Stromal cell of bone marrow (primary cell): Measurements from ENCODE around the gene TRNP1.

Experiments
- DNase-seq: peaks from one replicate; pipeline ENCODE4 v3.0.0-alpha.2; 2012; ENCODE audit warnings: low read depth

The TRNP1 gene

GRCh38 chr1:27001570-27002360, 8.3 kb downstream of the TRNP1 start:
- no peak for DNase-seq

- no peak for DNase-seq
These were observed 10.4 kb downstream of the TRNP1 start for GRCh38 chr1:27003745-27004470.

GRCh38 chr1:27004471-27005165, 11.1 kb downstream of the TRNP1 start:
- DNase-seq = no peak

- DNase-seq = no peak
These were observed 11.7 kb downstream of the TRNP1 start for GRCh38 chr1:27005166-27005530.

GRCh38 chr1:27005648-27006496, 12.4 kb downstream of the TRNP1 start:
- DNase-seq = no peak

- no peak for DNase-seq
These were observed 13.2 kb downstream of the TRNP1 start for GRCh38 chr1:27006683-27007082.

GRCh38 chr1:27007909-27008582, 14.6 kb downstream of the TRNP1 start:
- no peak for DNase-seq

- no peak for DNase-seq
These were observed 16.2 kb downstream of the TRNP1 start for GRCh38 chr1:27009601-27010197.

GRCh38 chr1:27010226-27010994, 16.9 kb downstream of the TRNP1 start:
- DNase-seq = no peak

- no peak for DNase-seq
These were observed 17.7 kb downstream of the TRNP1 start for GRCh38 chr1:27011058-27011764.

GRCh38 chr1:27011976-27012563, 18.6 kb downstream of the TRNP1 start:
- DNase-seq = no peak

- DNase-seq = no peak
These were observed 21.8 kb downstream of the TRNP1 start for GRCh38 chr1:27015260-27015659.

- no peak for DNase-seq
These were observed 22.9 kb downstream of the TRNP1 start for GRCh38 chr1:27016376-27016775.

GRCh38 chr1:27017207-27017606, 23.7 kb downstream of the TRNP1 start:
- no peak for DNase-seq

GRCh38 chr1:27018316-27018715, 24.8 kb downstream of the TRNP1 start:
- DNase-seq = no peak

- no peak for DNase-seq
These were observed 28.0 kb downstream of the TRNP1 start for GRCh38 chr1:27021354-27022031.

GRCh38 chr1:27025718-27026117, 32.2 kb downstream of the TRNP1 start:
- DNase-seq = no peak
